Vagina (tissue), 2 donors: ENCODE results near the gene POR.

Source experiments
- POLR2A ChIP-seq, 2 donors: fragments of 450-650 bp; IDR thresholded peaks; one replicate each; pipeline ENCODE4 v1.6.1; 2017; ENCODE audit warnings: antibody characterized with exemption in 2 of 2, mild to moderate bottlenecking in 2 of 2, moderate library complexity in 2 of 2
- POLR2AphosphoS5 ChIP-seq, 2 donors: sonication (generic); formaldehyde crosslinking; IDR thresholded peaks; one replicate each; pipeline ENCODE4 v1.9.0; 2017; ENCODE audit warnings: antibody characterized with exemption in 2 of 2, mild to moderate bottlenecking in 2 of 2, low read depth in 1 of 2; ENCODE audit not compliant: insufficient read depth in 1 of 2
- TF ChIP-seq, protein P1 (sequence below), 3 experiments: fragments of 450-650 bp in 2 of 3; fragments of 200-600 bp in 1 of 3; sonication (generic) in 1 of 3; IDR thresholded peaks; one replicate each; pipeline ENCODE4 v1.5.1; 2017 to 2019; ENCODE audit warnings: antibody characterized with exemption in 3 of 3, mild to moderate bottlenecking in 2 of 3, moderate library complexity in 2 of 3

DNA sequence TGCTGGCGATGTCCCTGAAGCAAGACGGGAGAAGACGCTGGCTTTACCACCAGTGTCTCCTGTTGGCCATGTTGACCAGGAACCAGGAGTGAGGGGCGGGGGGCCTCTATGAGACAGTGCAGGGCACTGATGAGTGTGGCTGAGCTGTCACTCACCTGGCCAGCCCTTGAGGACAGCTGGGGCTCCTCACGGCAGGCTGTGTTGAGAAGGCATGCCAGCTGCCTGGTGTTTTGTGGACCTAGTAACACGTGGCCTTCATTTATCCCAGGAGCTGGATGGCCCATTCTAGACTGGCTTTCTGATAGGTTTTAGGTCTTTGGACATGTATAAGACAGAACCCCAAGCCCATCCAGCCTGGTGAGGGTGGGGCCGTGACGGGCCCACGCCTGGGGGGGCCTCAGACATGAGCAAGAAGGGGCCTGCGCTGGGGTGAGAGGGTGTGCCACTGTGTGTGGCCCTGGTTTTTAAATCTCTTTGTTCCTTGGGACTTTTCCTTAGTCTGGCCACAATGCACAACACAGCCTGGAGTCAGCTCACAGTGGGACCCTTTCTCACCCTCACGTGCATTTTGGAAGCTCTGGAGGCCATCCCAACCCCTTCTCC is 25.6 kb upstream of the POR start:
- no peak for TF ChIP-seq POLR2A (IDR thresholded peaks at IDR 0.05)
- no peak for TF ChIP-seq POLR2AphosphoS5 (IDR thresholded peaks at IDR 0.05; ENCODE audit: insufficient read depth in 1 of 2, low read depth in 1 of 2)
- TF ChIP-seq, protein P1, sequence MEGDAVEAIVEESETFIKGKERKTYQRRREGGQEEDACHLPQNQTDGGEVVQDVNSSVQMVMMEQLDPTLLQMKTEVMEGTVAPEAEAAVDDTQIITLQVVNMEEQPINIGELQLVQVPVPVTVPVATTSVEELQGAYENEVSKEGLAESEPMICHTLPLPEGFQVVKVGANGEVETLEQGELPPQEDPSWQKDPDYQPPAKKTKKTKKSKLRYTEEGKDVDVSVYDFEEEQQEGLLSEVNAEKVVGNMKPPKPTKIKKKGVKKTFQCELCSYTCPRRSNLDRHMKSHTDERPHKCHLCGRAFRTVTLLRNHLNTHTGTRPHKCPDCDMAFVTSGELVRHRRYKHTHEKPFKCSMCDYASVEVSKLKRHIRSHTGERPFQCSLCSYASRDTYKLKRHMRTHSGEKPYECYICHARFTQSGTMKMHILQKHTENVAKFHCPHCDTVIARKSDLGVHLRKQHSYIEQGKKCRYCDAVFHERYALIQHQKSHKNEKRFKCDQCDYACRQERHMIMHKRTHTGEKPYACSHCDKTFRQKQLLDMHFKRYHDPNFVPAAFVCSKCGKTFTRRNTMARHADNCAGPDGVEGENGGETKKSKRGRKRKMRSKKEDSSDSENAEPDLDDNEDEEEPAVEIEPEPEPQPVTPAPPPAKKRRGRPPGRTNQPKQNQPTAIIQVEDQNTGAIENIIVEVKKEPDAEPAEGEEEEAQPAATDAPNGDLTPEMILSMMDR (IDR thresholded peaks at IDR 0.05) = no peak
